MM.1S (cell line): ENCODE measurements around the gene MTNR1B.

Experiments
- DNase-seq: peaks from one replicate; pipeline ENCODE4 v3.0.0-alpha.2; 2015
- H2AFZ ChIP-seq: fragments of 300-600 bp; sonication (generic); 2 replicates; pipeline ENCODE4 v1.6.0; 2016; ENCODE audit warnings: antibody characterized with exemption, low read length
- H3F3A ChIP-seq: fragments of 300-600 bp; sonication (generic); 2 replicates; pipeline ENCODE4 v1.6.1; 2016; ENCODE audit warnings: mild to moderate bottlenecking, antibody characterized with exemption, low read length, moderate library complexity, mixed read lengths; ENCODE audit not compliant: insufficient read depth
- H3K27ac ChIP-seq: fragments of 300-600 bp; sonication (generic); 2 replicates; pipeline ENCODE4 v1.5.1; 2016; ENCODE audit warnings: mild to moderate bottlenecking, low read length
- H3K27me3 ChIP-seq: fragments of 300-600 bp; sonication (generic); replicated peaks from 2 replicates; pipeline ENCODE4 v1.6.0; 2016; ENCODE audit warnings: low read length; ENCODE audit not compliant: insufficient read depth
- H3K36me3 ChIP-seq: fragments of 300-600 bp; sonication (generic); replicated peaks from 2 replicates; pipeline ENCODE4 v1.6.1; 2016; ENCODE audit warnings: mild to moderate bottlenecking, low read length, mixed read lengths; ENCODE audit not compliant: insufficient read depth
- H3K4me1 ChIP-seq: fragments of 300-600 bp; sonication (generic); 2 replicates; pipeline ENCODE4 v1.6.1; 2016; ENCODE audit warnings: low read length, mixed read lengths
- H3K4me2 ChIP-seq: fragments of 300-600 bp; sonication (generic); 2 replicates; pipeline ENCODE4 v1.6.0; 2016; ENCODE audit warnings: low read depth, low read length
- H3K4me3 ChIP-seq: fragments of 300-600 bp; sonication (generic); 2 replicates; pipeline ENCODE4 v1.5.1; 2016; ENCODE audit warnings: low read length, mixed read lengths
- H3K79me2 ChIP-seq: fragments of 300-600 bp; sonication (generic); 2 replicates; pipeline ENCODE4 v1.6.1; 2016; ENCODE audit warnings: mixed run types, low read length, mixed read lengths
- H3K9ac ChIP-seq: fragments of 300-600 bp; sonication (generic); 2 replicates; pipeline ENCODE4 v1.6.1; 2016; ENCODE audit warnings: low read length, mixed read lengths
- H3K9me2 ChIP-seq: fragments of 300-600 bp; sonication (generic); replicated peaks from 2 replicates; pipeline ENCODE4 v1.6.1; 2016; ENCODE audit warnings: mild to moderate bottlenecking, low read length, mixed read lengths; ENCODE audit not compliant: insufficient read depth
- H3K9me3 ChIP-seq: fragments of 300-600 bp; sonication (generic); replicated peaks from 2 replicates; pipeline ENCODE4 v1.6.1; 2016; ENCODE audit warnings: mild to moderate bottlenecking, low read length, mixed read lengths; ENCODE audit not compliant: insufficient read depth
- H4K20me1 ChIP-seq: fragments of 300-600 bp; sonication (generic); 2 replicates; pipeline ENCODE4 v1.6.1; 2016; ENCODE audit warnings: mild to moderate bottlenecking, low read length, moderate library complexity, mixed read lengths; ENCODE audit not compliant: insufficient read depth
- CTCF ChIP-seq: fragments of 300-600 bp; sonication (generic); IDR thresholded peaks from 2 replicates; pipeline ENCODE4 v1.5.1; 2016; ENCODE audit warnings: antibody characterized with exemption, low read length, mixed read lengths
- EZH2 ChIP-seq: fragments of 300-600 bp; sonication (generic); optimal IDR thresholded peaks from 2 replicates; pipeline ENCODE3; 2017; ENCODE audit warnings: low read depth, mild to moderate bottlenecking, antibody characterized with exemption, low read length, mixed read lengths
- EZH2phosphoT487 ChIP-seq: fragments of 300-600 bp; sonication (generic); IDR thresholded peaks from 2 replicates; pipeline ENCODE4 v1.6.1; 2018; ENCODE audit warnings: antibody characterized with exemption, low read length

MTNR1B gene

GRCh38 chr11:92929246-92929645, 40.2 kb upstream of the MTNR1B start:
- Histone ChIP-seq H3K4me1 (no peaks in the 10 kb centered on the region), H3K9ac (no peak overlapping the region)
- no peak for TF ChIP-seq CTCF
- TF ChIP-seq EZH2phosphoT487, result no peak
- TF ChIP-seq EZH2, result no peak

GRCh38 chr11:92929653-92930052, 39.8 kb upstream of the MTNR1B start:
- Histone ChIP-seq H3K36me3 (no peaks in the 10 kb centered on the region), H3K9me3 (no peaks in the 10 kb centered on the region), H3K9ac (no peak overlapping the region), H3K27ac (no peak overlapping the region), H3K79me2 (no peaks in the 10 kb centered on the region), H2AFZ (no peak overlapping the region), H4K20me1 (no peaks in the 10 kb centered on the region), H3K4me3 (no peak overlapping the region), H3K4me2 (no peak overlapping the region), H3K9me2 (no peaks in the 10 kb centered on the region), H3K4me1 (no peaks in the 10 kb centered on the region), H3F3A (no peaks in the 10 kb centered on the region), H3K27me3 (no peaks in the 10 kb centered on the region)
- DNase-seq, result no peak
- TF ChIP-seq EZH2, result no peak
- no peak for TF ChIP-seq EZH2phosphoT487
- no peak for TF ChIP-seq CTCF

More at GRCh38 chr11:92929246-92929645, 40.2 kb upstream of the MTNR1B start:
- H4K20me1 ChIP-seq, result no peaks in the 10 kb centered on the region
- H3K27me3 ChIP-seq, result no peaks in the 10 kb centered on the region
- no peaks in the 10 kb centered on the region for H3F3A ChIP-seq
- H3K79me2 ChIP-seq, result no peaks in the 10 kb centered on the region
- no peak overlapping the region for H2AFZ ChIP-seq
- H3K4me2 ChIP-seq, result no peak overlapping the region
- no peak overlapping the region for H3K4me3 ChIP-seq
- H3K9me3 ChIP-seq, result no peaks in the 10 kb centered on the region
- H3K9me2 ChIP-seq, result no peaks in the 10 kb centered on the region
- DNase-seq, result no peak
- no peaks in the 10 kb centered on the region for H3K36me3 ChIP-seq
- no peak overlapping the region for H3K27ac ChIP-seq

- H3F3A ChIP-seq, result no peaks in the 10 kb centered on the region
- no peaks in the 10 kb centered on the region for H3K36me3 ChIP-seq
- H3K27me3 ChIP-seq, result no peaks in the 10 kb centered on the region
- no peak overlapping the region for H3K4me3 ChIP-seq
- no peak for DNase-seq
- H3K9me2 ChIP-seq, result no peaks in the 10 kb centered on the region
- H2AFZ ChIP-seq, result no peak overlapping the region
- no peaks in the 10 kb centered on the region for H3K79me2 ChIP-seq
- no peak overlapping the region for H3K4me2 ChIP-seq
- TF ChIP-seq CTCF (no peak), EZH2phosphoT487 (no peak), EZH2 (no peak)
- no peaks in the 10 kb centered on the region for H4K20me1 ChIP-seq
- H3K27ac ChIP-seq, result no peak overlapping the region
- H3K9ac ChIP-seq, result no peak overlapping the region
- H3K4me1 ChIP-seq, result no peaks in the 10 kb centered on the region
- H3K9me3 ChIP-seq, result no peaks in the 10 kb centered on the region
These were observed 37.6 kb upstream of the MTNR1B start for GRCh38 chr11:92931746-92932422.
